Measurements from ENCODE around the gene ADAM33. TPM values are rescaled to one million over a fixed set of nuclear protein-coding genes. Genes with fewer than 3 reads are reported as not detected.

ADAM33 gene
- total RNA-seq, 1 experiment from 2014 or later, result not detected

DNA sequence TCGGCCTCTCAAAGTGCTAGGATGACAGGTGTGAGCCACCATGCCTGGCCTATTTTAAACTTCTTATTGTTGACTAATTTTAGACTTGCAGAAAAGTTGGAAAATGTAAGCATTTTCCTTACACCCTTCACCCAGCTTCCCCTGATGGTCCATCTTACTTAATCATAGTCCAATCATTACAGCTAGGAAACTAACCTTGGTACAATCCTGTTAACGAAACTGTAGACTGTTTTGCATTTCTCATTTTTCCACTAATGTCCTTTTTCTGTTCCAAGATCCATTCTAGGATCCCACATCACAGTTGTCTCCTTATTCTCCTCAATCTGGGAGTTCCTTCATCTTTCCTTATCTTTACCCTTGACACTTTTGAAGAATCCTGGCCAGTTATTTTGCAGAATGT, 18.0 kb downstream of the ADAM33 start:
- Mint-ChIP-seq H3K27ac (ENCODE audit: low read depth, unreplicated experiment) (no peak overlapping the region), H3K36me3 (ENCODE audit: insufficient read depth, unreplicated experiment) (no peaks in the 10 kb centered on the region), H3K27me3 (ENCODE audit: insufficient read depth, unreplicated experiment) (peaks cover 57% of the 10 kb centered on the region), H3K9me3 (ENCODE audit: unreplicated experiment) (no peaks in the 10 kb centered on the region), H3K4me3 (ENCODE audit: unreplicated experiment) (no peak overlapping the region), H3K4me1 (ENCODE audit: insufficient read depth, unreplicated experiment) (peaks cover 3% of the 10 kb centered on the region)
- ChIA-PET CTCF (interaction anchor here (0.6 kb wide), 1 partner anchor 553 kb away, joined by 3 read pairs; no protein-coding TSS in a partner anchor), POLR2A (no interaction called here)
- intact Hi-C loops (cut with micrococcal nuclease), result no loop called here
- DNase-seq (ENCODE audit: unreplicated experiment), result no peak
- TF ChIP-seq, protein P1, sequence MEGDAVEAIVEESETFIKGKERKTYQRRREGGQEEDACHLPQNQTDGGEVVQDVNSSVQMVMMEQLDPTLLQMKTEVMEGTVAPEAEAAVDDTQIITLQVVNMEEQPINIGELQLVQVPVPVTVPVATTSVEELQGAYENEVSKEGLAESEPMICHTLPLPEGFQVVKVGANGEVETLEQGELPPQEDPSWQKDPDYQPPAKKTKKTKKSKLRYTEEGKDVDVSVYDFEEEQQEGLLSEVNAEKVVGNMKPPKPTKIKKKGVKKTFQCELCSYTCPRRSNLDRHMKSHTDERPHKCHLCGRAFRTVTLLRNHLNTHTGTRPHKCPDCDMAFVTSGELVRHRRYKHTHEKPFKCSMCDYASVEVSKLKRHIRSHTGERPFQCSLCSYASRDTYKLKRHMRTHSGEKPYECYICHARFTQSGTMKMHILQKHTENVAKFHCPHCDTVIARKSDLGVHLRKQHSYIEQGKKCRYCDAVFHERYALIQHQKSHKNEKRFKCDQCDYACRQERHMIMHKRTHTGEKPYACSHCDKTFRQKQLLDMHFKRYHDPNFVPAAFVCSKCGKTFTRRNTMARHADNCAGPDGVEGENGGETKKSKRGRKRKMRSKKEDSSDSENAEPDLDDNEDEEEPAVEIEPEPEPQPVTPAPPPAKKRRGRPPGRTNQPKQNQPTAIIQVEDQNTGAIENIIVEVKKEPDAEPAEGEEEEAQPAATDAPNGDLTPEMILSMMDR (IDR thresholded peaks at IDR 0.05; ENCODE audit: unreplicated experiment), result no peak
- no TSS peak for BruUV-seq (replicated peaks)

DNA sequence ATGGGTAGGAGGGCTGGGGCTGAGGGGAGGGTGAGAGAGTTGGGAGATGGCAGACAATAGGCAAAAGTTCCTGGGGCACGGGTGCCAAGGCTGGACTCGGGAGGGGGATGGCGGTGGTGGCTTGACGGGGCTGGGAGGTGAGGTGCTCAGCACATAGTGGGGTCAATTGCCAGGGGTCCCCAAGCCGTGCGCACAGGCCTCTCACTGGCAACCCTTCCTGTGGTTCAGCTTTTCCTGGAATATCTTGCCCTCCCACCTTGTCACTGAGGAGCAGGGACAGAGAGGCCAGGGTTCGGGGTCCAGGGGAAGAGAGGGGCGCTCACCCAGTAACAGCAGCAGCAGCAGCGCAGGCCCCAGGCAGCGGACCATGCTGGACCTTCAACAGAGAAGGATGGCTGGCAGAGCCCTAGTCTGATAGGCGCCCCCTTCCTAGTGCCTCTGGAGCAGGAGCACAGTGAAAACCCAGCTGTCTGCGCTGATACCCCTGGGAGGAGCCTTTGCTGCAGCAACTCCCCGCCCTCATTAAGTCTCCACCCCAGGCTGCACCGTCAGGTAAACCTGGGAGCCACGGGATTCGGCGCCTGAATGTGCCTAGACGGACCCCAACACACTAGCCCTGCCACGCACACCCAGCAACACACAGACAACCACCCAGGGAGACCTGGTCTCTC, 18.6 kb downstream of the ADAM33 start, which contains the start of gene GFRA4:
TSS of gene GFRA4 (minus strand) at position 369 of the 671 bp plus-strand sequence. CDS start at position 369, 0 bp downstream.
- Mint-ChIP-seq H3K27me3 (ENCODE audit: insufficient read depth, unreplicated experiment) (peaks cover 63% of the 10 kb centered on the region), H3K4me1 (ENCODE audit: insufficient read depth, unreplicated experiment) (peaks cover 6% of the 10 kb centered on the region), H3K4me3 (ENCODE audit: unreplicated experiment) (no peak within 1 kb of the TSS), H3K27ac (ENCODE audit: low read depth, unreplicated experiment) (no peak within 1 kb of the TSS), H3K36me3 (ENCODE audit: insufficient read depth, unreplicated experiment) (no peaks in the 10 kb centered on the region), H3K9me3 (ENCODE audit: unreplicated experiment) (no peaks in the 10 kb centered on the region)
- TF ChIP-seq, protein P1 (IDR thresholded peaks at IDR 0.05; ENCODE audit: unreplicated experiment), result no peak
- no TSS peak for BruUV-seq (replicated peaks)
- ChIA-PET POLR2A (no interaction called here), CTCF (no interaction called here)
- no peak for DNase-seq (ENCODE audit: unreplicated experiment)
- intact Hi-C loops (cut with micrococcal nuclease), result no loop called here

DNA sequence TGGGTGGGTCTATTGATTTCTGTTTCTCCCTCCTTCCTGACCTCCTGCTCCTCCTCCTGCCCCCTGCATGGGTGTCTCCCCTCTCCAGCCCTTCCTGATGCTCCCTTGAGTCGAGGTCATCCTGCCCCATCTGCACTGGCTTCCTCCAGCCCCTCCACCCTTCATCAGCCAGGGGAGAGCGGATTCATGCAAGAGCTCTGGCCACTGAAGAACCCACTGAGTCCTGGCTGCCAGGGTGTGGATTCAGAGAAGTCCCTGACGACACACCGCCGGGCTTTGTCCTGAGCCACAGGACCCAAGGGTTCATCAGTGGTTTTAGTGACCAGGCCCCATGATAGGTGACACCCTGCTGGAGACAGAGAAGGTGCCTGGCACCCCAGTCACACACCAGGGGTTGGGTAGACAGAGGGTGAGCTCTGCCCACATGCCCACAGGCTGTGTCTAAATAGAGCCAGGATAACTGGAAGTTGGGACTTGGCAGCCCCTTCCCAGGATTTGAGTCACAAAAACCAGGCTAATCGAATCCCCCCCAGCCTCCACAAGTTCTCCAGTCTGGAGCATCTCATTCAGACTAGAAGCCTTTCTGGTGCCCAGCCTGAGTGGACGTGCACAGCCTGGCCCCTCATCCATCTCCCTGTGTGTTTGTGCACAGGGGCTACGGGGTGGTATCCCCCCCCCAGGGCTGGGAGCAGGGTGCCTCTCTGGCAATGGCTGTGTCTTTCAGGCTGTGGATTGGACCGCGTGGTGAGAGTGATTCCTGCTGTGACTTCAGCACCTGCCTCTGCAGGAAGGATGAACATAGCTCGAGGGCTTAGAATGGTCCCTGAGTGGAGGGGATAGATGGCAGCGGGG, 19.8 kb downstream of the ADAM33 start:
- TF ChIP-seq, protein P1 (IDR thresholded peaks at IDR 0.05; ENCODE audit: unreplicated experiment), result no peak
- H3K27me3 Mint-ChIP-seq (ENCODE audit: insufficient read depth, unreplicated experiment), result peaks cover 63% of the 10 kb centered on the region
- peaks cover 6% of the 10 kb centered on the region for H3K4me1 Mint-ChIP-seq (ENCODE audit: insufficient read depth, unreplicated experiment)
- no TSS peak for BruUV-seq (replicated peaks)
- H3K9me3 Mint-ChIP-seq (ENCODE audit: unreplicated experiment), result no peaks in the 10 kb centered on the region
- H3K36me3 Mint-ChIP-seq (ENCODE audit: insufficient read depth, unreplicated experiment), result peaks cover 5% of the 10 kb centered on the region
- POLR2A ChIA-PET, result no interaction called here
- H3K27ac Mint-ChIP-seq (ENCODE audit: low read depth, unreplicated experiment), result no peak overlapping the region
- intact Hi-C loops (cut with micrococcal nuclease), result no loop called here
- CTCF ChIA-PET, result no interaction called here
- DNase-seq (ENCODE audit: unreplicated experiment), result no peak
- no peak overlapping the region for H3K4me3 Mint-ChIP-seq (ENCODE audit: unreplicated experiment)

DNA sequence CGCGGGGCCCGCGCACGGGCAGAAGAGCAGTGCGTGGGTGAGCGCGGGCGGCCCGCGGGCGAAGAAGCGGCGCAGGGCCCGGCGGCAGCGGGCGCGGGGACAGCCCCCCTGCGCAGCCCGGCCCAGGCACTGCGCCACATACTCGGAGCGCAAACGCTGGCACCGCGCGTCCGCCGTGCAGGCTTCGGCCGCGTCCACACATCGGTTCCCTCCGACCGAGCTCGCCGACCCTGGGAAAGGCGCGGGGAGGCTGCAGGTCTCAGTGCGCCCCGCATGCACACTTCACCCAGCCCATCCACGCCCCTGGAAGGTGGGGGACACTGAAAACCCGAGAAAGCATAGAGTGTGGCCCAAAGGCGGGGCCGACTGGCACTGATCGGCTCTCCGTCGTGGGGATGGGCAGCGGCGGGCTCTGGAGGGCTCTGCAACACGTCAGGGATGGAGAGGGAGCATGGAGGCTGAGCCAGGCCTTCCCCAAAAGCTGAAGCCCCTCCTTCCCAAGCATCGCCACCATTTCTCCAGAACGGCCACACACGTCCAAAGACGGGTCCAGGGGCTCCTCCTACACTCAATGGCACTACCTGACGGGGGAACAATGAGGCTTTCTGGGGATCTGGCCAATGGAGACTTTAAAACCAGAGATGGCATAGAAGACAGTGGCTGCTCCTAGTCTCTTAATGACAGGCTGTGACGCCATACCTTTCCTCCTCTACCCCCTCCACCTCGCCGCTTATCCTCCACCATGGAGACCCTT, 20.6 kb downstream of the ADAM33 start:
- intact Hi-C loops (cut with micrococcal nuclease), result no loop called here
- Mint-ChIP-seq H3K27me3 (ENCODE audit: insufficient read depth, unreplicated experiment) (peaks cover 63% of the 10 kb centered on the region), H3K27ac (ENCODE audit: low read depth, unreplicated experiment) (no peak overlapping the region), H3K4me3 (ENCODE audit: unreplicated experiment) (no peak overlapping the region), H3K4me1 (ENCODE audit: insufficient read depth, unreplicated experiment) (peaks cover 6% of the 10 kb centered on the region), H3K36me3 (ENCODE audit: insufficient read depth, unreplicated experiment) (peaks cover 5% of the 10 kb centered on the region), H3K9me3 (ENCODE audit: unreplicated experiment) (no peaks in the 10 kb centered on the region)
- POLR2A ChIA-PET, result interaction anchor here (0.7 kb wide), 1 partner anchor 106 kb away, joined by 3 read pairs; the partner anchor contains the start of gene ADISSP
- DNase-seq (ENCODE audit: unreplicated experiment), result no peak
- TF ChIP-seq, protein P1 (IDR thresholded peaks at IDR 0.05; ENCODE audit: unreplicated experiment), result no peak
- CTCF ChIA-PET, result no interaction called here
- no TSS peak for BruUV-seq (replicated peaks)

Measured in MCF 10A (cell line).